ENCODE results near the gene CACNA1D.
"Not testable (repeated sequence)": the region's sequence is repeated elsewhere in the genome, so short reads cannot be mapped to it uniquely, and the experiment has no call there.

The CACNA1D gene

GRCh38 chr3:53493963-53494791 lies at the start of gene CACNA1D:
TSS of gene CACNA1D (plus strand) at chr3:53494611. CDS start at chr3:53495167, 556 bp downstream.
- peak; percentile 43 for DNase-seq

GRCh38 chr3:53457068-53457467 lies 37.3 kb upstream of the CACNA1D start:
- DNase-seq, result no peak

GRCh38 chr3:53460326-53460725 lies 34.1 kb upstream of the CACNA1D start:
- no peak for DNase-seq

GRCh38 chr3:53464424-53464823 lies 30.0 kb upstream of the CACNA1D start:
- no peak for DNase-seq

GRCh38 chr3:53469758-53470157 lies 24.7 kb upstream of the CACNA1D start:
- not testable (repeated sequence) for DNase-seq

GRCh38 chr3:53473422-53473821 lies 21.0 kb upstream of the CACNA1D start:
- DNase-seq, result no peak

GRCh38 chr3:53476372-53476771 lies 18.0 kb upstream of the CACNA1D start:
- DNase-seq, result not testable (repeated sequence)

GRCh38 chr3:53477689-53478088 lies 16.7 kb upstream of the CACNA1D start:
- DNase-seq, result not testable (repeated sequence)

- DNase-seq, result no peak
These were observed 16.1 kb upstream of the CACNA1D start for GRCh38 chr3:53478166-53478830.

- no peak for DNase-seq
These were observed 15.3 kb upstream of the CACNA1D start for GRCh38 chr3:53478921-53479664.

- no peak for DNase-seq
These were observed 12.2 kb upstream of the CACNA1D start for GRCh38 chr3:53482227-53482626.

- DNase-seq, result no peak
These were observed 10.6 kb upstream of the CACNA1D start for GRCh38 chr3:53483821-53484220.

- no peak for DNase-seq
These were observed 9.4 kb upstream of the CACNA1D start for GRCh38 chr3:53484984-53485383.

- no peak for DNase-seq
These were observed 8.6 kb upstream of the CACNA1D start for GRCh38 chr3:53485675-53486403.

GRCh38 chr3:53486961-53487654 lies 7.3 kb upstream of the CACNA1D start:
- DNase-seq, result no peak

GRCh38 chr3:53489386-53489785 lies 5.0 kb upstream of the CACNA1D start:
- DNase-seq, result no peak

GRCh38 chr3:53489787-53490458 lies 4.5 kb upstream of the CACNA1D start:
- no peak for DNase-seq

- no peak for DNase-seq
These were observed 3.9 kb upstream of the CACNA1D start for GRCh38 chr3:53490459-53490968.

GRCh38 chr3:53491276-53491675 lies 3.1 kb upstream of the CACNA1D start:
- DNase-seq, result no peak

- DNase-seq, result no peak
These were observed 832 bp upstream of the CACNA1D start for GRCh38 chr3:53493595-53493962.

GRCh38 chr3:53495146-53495519 lies 722 bp downstream of the CACNA1D start:
- DNase-seq, result peak; percentile 4
